RCC 7860 (cell line): Measurements from ENCODE around the gene NCAPH2.

ENCODE experiments used
- DNase-seq: peaks from one replicate; pipeline ENCODE4 v3.0.0-alpha.2; 2015; ENCODE audit warnings: low spot score
- FAIRE-seq: peaks from 2 replicates; lab custom pipeline; 2012; peaks lifted over from hg19 to GRCh38; lab: Jason Lieb, UNC

Gene NCAPH2

DNA sequence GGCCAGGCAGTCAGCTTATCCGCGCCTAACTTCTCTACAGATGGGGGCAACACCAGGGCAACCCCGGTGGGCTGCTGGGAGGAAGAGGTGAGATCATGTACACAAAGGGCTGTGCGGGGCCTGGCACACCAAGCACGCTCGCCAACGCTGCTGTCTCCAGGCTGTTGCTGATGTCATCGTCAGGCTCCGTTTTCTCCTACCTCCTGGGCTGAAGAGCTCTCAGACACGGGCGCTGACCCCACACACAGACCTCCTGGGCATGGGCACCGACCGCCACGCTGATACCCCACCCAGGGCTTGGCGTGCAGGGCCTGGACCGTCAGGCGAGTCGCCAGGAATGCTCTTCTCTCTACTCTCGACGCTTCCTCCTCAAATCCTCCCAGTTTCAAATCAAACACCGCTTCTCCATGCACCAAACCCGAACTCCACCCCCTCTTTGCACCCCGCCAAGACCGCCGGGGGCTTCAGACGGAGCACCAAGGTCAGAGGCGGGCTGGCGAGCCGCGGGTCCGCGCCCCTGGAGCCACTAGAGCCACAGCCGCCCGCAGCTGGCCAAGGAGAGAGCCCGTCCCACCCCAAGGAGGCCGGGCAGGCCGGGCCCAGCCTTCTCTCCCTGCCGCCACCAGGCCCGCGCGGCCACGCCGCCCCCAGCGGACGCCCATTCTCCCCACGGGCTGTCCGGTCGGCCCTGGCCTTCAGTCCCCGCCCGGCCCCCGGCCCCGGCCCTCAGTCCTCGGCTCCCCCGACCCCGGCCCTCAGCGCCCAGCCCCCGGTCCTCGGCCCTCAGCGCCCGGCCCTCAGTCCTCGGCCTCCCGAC is 34.0 kb upstream of the NCAPH2 start:
- FAIRE-seq (no peak), DNase-seq (peak; percentile 8)

- no peak for FAIRE-seq
- peak; percentile 76 for DNase-seq
Measured at GRCh38 chr22:50474710-50475651, 33.0 kb upstream of the NCAPH2 start, which contains the start of gene SBF1. SBF1 (minus strand) TSS chr22:50475035; CDS start chr22:50474840, 195 bp downstream.

DNA sequence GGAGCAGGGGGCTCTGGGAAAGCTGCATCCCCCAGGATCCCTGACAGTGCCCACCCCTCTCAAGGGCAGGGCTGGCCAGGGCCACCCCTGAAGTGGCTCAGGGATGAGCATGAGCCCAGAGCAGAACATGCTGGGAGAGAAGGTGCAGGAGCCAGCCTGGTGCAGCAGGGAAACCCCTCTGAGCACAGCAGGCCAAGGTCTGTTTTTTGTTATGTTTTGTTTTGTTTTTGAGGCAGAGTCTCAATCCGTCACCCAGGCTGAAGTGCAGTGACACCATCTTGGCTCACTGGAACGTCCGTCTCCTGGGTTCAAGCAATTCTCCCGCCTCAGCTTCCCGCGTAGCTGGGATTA is 32.4 kb upstream of the NCAPH2 start:
- FAIRE-seq (no peak), DNase-seq (no peak)

DNA sequence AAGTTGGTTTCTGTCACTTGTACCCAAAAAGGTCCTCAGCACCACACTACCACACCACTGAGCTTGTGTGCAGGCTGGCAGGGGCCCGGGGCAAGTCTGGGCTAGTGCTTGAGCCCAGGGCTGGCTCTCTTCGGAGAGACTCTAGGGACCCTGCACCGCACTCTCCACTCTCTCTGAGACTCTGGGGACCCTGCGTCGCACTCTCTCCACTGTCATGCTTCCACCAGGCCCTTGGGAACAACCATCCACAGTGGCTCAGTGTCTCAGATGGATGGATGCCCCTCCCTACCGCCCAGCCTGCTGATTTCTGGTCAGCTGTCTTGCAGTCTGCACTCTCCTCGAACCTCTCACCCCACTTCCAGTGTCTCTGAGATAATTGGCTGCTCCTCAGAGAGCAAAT is 31.2 kb upstream of the NCAPH2 start:
- no peak for FAIRE-seq

DNA sequence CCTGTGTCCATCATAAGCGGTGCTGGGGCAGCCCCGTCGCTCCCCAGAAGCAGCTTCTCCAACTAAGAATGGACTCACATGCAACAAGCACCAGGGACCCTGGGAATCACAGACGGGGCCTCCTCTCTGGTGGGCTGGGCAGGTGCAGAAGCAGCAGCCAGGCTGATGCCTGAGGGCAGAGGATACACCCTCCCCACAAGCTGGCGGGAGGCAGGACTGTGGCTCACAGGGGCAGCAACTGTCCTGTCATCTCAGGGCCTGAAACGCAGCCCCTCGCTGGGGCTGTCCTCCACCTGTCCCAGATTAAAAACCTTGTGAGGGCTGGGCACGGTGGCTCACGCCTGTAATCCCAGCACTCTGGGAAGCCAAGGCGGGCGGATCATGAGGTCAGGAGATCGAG is 30.1 kb upstream of the NCAPH2 start:
- FAIRE-seq, result no peak

More for the DNA sequence above, 31.2 kb upstream of the NCAPH2 start:
- no peak for DNase-seq

GRCh38 chr22:50479721-50480120 is 28.3 kb upstream of the NCAPH2 start:
- no peak for FAIRE-seq

More for the DNA sequence above, 30.1 kb upstream of the NCAPH2 start:
- DNase-seq, result no peak

DNA sequence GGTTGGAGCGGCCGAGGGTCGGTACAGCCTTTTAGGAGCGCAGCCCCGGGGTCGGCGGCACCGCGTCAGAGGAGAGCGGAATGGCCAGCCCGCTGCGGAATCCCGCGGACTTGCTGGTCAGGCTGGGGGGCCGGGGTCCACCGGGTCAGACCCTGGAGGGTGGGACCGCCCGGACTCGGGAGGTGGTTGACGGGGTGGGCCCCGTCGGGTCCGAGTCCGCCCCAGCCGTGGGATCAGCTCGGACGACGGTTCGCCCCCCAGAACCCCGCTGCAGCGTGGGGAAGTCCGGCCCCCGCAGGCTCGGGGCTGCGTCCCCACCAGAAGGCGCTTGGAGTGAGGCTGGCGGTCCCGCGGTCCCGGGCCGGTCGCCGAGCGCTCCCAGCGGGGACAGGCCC is 27.0 kb upstream of the NCAPH2 start:
- no peak for FAIRE-seq
- DNase-seq, result no peak

More at GRCh38 chr22:50479721-50480120, 28.3 kb upstream of the NCAPH2 start:
- DNase-seq, result no peak

GRCh38 chr22:50481440-50482106 is 26.5 kb upstream of the NCAPH2 start, which contains the start of gene ADM2:
ADM2 (plus strand) TSS chr22:50481543; CDS start chr22:50481848, 305 bp downstream.
- FAIRE-seq (no peak), DNase-seq (no peak)

DNA sequence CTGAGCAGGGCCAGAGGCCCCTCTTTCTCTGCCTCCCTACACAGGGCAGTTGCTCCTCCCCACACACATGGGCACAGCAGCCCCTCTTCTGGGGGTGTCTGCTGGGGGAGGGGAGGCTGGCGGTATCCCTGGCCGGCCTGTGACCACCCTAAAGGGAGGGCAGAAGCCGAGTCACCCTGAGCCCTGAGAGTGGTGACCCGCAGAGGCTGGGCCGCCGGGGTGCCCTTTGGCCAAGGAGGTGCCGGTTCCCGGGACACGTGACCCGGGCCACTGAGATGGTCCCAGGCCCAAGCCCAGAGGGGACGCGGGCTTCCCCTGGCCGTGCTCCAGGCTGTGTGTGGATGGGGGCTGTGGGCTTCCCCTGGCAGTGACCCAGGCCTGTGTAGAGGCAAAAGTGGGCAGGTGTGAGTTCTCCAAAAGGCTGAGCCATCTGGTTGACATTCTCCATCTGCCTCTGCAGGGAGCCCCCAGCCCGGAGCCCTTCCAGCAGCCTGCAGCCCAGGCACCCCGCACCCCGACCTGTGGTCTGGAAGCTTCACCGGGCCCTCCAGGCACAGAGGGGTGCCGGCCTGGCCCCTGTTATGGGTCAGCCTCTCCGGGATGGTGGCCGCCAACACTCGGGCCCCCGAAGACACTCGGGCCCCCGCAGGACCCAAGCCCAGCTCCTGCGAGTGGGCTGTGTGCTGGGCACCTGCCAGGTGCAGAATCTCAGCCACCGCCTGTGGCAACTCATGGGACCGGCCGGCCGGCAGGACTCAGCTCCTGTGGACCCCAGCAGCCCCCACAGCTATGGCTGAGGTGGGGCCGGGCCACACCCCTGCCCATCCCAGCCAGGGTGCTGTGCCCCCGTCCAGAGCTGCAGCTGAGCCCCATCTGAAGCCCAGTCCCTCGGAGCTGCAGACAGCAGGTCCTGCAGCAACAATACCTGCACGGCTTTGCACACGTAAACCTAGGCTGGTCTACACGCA is 25.6 kb upstream of the NCAPH2 start:
- FAIRE-seq, result no peak
- DNase-seq, result no peak

DNA sequence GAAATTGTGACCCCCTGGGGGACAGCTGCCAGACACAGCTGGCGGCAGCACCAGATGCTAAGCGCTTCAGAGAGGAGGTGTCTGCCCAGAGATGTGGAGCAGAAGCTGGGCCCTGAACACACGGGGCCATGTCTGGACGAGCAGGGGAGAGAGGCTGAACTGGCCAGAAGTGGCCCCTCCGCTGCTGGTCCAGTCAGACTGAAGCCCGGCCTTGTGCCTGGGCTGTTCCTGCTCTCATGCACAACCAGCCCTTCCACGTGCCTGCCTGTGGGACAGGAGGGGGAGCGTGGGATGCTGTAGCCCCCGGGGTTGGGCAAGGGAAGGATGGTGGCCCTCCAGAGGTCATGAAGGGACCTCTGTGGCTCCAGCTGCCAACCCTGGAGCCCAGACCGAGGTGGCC is 24.9 kb upstream of the NCAPH2 start:
- DNase-seq (no peak), FAIRE-seq (no peak)

GRCh38 chr22:50483556-50483955 is 24.5 kb upstream of the NCAPH2 start:
- DNase-seq (no peak), FAIRE-seq (no peak)

- no peak for FAIRE-seq
Measured at GRCh38 chr22:50483977-50484853, 23.8 kb upstream of the NCAPH2 start.

GRCh38 chr22:50485221-50486131 is 22.5 kb upstream of the NCAPH2 start:
- DNase-seq (no peak), FAIRE-seq (no peak)

More at GRCh38 chr22:50483977-50484853, 23.8 kb upstream of the NCAPH2 start:
- no peak for DNase-seq

DNA sequence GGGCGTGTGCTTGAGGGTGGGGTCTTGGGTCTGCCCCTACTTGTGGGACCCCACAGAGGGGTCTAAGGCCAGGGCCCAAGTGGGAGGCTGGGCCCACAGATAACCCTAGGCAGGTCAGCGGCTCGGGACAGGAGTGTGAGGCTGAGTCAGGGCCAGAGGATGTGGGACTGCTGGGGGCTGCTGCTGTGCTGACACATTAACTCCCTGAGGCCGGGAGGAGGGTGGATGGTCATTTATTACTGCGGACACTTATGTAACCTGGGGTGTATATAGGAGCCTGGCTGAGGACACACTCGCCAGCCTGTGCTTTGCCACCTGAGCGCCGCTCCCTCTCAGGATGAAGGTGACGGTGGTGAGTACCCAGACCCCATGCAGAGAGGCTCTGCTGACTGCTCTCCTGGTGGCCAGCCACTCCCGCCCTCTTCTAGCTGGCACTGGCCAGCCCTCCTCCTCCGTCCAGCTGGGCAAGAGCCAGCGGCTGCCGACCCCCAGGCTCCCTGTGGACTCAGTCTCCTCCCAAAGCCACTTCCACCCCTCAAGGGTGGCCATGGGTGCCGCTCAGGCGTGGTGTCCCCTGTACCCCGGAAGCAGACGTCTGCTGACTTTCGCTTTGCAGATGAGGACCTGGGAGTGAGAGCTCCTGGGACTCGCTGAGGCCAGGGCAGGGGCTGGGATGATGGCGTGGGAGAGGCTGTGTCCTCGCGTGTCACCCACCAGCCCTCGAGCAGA is 21.3 kb upstream of the NCAPH2 start, which contains the start of gene MIOX:
Gene MIOX (plus strand): TSS at position 299 of the 729 bp plus-strand sequence. CDS start 39 bp downstream, at position 338.
- FAIRE-seq, result peak; percentile 75
- peak; percentile 81 for DNase-seq

DNA sequence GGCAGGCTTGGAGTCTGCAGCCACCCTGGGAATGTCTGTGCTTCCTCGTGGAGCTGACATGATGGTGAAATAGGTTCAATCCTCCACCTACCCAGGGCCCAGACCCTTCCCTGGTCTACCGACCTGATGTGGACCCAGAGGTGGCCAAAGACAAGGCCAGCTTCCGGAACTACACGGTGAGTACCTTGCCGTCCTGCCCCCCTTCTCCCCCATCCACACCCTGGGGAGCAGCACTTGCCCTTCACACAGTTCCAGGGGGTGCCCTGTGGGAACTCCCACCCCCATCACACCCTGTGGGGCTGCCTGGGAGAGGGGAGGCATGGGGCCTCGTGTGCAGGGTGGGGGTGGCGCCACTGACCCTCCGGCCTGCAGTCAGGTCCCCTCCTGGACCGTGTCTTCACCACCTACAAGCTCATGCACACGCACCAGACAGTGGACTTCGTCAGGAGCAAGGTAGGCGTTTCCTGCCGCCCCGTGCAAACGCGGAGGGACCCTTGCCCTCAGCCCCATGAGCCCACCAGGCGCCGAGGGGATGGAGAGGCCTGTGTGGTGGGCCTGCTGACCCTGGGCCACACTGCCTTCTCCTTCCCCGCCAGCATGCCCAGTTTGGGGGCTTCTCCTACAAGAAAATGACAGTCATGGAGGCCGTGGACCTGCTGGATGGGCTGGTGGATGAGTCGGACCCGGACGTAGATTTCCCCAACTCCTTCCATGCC is 20.6 kb upstream of the NCAPH2 start:
- no peak for FAIRE-seq
- no peak for DNase-seq

- DNase-seq, result no peak
- FAIRE-seq, result no peak
Measured at GRCh38 chr22:50488006-50488677, 19.9 kb upstream of the NCAPH2 start.
